ENCODE results near the gene ANXA4.

- no peak for TF ChIP-seq CTCF (IDR thresholded peaks at IDR 0.05)
- TF ChIP-seq POLR2A (IDR thresholded peaks at IDR 0.05), result no peak
Measured at GRCh38 chr2:69815717-69816116, 73.8 kb downstream of the ANXA4 start.

Data from tibial nerve (tissue), 3 donors.